HG02981 (cell line): ENCODE results near the gene KIF9.
"Not testable (repeated sequence)": the region's sequence is repeated elsewhere in the genome, so short reads cannot be mapped to it uniquely, and the experiment has no call there.

ENCODE experiments used
- ATAC-seq: cut with Tn5 transposase; IDR thresholded peaks from one replicate; pipeline ENCODE4 v1.9.1; 2021; ENCODE audit warnings: mild to moderate bottlenecking, moderate library complexity; ENCODE audit not compliant: unreplicated experiment

KIF9 gene

GRCh38 chr3:47282424-47283192 is at the start of gene KIF9, which contains the start of gene KLHL18:
Gene KIF9 (minus strand): TSS chr3:47282799. CDS start chr3:47277374, 5,425 bp downstream.
Gene KLHL18 (plus strand): TSS chr3:47282944. CDS start chr3:47282966, 22 bp downstream.
- ATAC-seq, result peak; percentile 70

- ATAC-seq, result no peak
These were observed 41.8 kb upstream of the KIF9 start for GRCh38 chr3:47324278-47324865.

GRCh38 chr3:47323431-47324277 is 41.1 kb upstream of the KIF9 start:
- ATAC-seq, result no peak

GRCh38 chr3:47319956-47320355 is 37.4 kb upstream of the KIF9 start:
- ATAC-seq, result no peak

- no peak for ATAC-seq
These were observed 36.3 kb upstream of the KIF9 start for GRCh38 chr3:47318916-47319315.

- ATAC-seq, result not testable (repeated sequence)
These were observed 33.6 kb upstream of the KIF9 start for GRCh38 chr3:47316151-47316550.

DNA sequence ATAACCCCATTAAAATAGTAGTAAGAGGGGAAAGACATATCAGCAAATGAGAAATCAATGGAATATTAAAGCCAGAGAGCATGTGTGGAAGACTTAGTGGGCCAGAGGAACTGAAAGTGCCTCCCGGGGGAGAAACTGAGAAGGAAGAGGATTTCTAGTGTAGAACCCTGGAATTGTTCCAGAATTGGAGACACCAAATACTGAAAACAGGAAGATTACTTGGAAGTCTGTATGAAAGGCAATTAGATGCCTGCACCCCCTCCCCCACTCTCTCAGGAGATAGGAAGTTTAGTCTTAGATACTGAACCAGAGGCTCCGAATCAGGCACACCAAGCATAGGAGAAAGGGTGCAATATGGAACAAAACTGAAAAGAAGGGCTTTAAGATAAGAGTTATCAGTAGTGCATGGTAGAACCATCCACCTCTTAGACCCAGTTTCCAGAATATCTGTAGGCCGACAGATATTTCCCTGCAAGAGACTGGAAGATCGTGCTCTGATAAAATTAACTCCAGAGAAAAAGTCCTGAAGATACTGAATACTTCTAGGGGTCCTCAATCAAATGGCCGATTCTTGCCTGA is 32.6 kb upstream of the KIF9 start:
- ATAC-seq, result no peak

DNA sequence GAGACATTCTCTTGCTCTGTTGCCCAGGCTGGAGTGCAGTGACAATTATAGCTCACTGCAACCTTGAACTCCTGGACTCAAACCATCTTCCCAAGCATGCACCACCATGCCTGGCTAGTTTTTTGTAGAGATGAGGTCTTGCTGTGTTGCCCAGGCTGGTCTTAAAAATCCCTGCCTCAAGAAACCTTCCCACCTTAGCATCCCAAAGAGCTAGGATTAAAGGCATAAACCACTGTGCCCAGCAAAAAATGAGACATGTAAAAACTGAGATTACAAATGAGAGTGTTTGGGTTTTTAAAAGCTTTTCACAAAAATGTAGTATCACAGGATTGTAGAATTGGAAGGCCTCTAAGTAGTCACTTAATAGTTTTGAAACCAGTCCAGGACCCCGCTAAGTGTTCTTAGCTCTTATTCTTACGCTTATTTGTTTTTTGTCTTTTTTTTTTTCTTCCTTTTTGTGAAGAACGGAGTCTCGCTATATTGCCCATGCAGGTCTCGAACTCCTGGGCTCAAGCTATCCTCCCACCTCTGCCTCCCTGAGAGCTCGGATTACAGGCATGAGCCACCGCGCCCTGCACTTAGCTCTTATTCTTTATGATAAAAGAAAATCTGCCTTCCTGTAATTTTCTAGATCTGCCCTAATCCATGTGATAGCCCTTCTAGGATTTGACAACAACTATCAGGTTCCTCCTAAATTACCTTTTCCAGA is 31.6 kb upstream of the KIF9 start:
- ATAC-seq, result no peak

GRCh38 chr3:47313341-47314055 is 30.9 kb upstream of the KIF9 start:
- ATAC-seq, result no peak

DNA sequence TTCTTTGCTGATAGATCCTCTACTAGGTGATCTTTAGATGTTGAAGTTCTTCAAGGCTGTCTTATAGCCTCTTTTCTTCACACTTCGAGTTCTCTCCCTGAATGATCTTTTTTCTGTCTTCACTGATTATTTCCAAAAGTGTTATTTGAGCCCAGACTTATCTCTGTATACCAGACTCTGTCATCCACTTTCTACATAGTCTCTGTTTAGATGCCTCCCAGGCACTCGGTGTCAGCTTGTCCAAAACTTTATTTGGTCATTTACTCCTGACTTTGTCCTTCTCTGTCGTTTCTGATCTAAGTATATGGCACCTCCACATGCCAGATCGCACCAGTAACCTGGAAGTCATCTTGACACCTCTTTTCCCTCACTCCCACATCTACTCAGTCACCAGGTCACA is 27.8 kb upstream of the KIF9 start:
- ATAC-seq, result no peak

DNA sequence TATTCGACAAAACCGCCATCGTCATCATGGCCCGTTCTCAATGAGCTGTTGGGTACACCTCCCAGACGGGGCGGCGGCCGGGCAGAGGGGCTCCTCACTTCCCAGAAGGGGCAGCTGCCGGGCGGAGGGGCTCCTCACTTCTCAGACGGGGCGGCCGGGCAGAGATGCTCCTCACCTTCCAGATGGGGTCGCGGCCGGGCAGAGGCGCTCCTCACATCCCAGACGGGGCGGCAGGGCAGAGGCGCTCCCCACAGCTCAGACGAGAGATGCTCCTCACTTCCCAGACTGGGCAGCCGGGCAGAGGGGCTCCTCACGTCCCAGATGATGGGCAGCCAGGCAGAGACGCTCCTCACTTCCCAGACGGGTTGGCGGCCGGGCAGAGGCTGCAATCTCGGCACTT is 26.6 kb upstream of the KIF9 start:
- not testable (repeated sequence) for ATAC-seq

DNA sequence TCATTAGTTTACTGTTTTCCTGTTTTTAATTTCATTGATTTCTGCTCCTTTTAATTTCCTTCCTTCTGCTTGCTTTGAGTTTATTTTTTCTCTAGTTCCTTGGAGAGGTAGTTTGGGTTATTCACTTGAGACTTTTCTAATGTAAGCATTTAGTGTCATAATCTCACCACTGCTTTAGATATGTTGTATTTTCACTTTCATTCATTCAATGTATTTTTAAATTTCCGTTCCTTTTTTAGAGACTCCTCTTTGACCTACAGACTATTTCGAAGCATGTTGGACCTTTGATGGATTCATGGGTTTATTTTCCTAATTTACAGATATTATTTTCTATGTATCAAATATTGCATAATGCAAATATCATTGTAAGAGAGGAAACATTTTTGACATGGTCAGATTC is 23.4 kb upstream of the KIF9 start:
- ATAC-seq, result no peak

DNA sequence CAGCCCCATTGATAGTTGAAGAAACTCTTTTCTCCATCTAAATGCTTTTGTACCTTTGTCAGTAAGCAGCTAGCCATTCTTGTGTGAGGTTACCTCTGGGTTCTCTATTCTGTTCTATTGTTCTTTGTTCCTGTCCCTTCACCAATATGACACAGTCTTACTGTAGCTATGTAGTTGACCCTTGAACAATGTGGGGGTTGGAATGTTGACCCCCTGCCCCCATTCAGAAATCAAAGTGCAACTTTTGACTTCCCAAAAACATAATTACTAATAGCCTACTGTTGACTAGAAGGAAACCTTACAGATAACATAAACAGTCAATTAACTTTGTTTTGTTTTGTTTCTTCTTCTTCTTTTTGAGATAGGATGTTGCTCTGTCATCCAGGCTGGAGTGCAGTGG is 18.9 kb upstream of the KIF9 start:
- ATAC-seq, result no peak

GRCh38 chr3:47299381-47300318 is 17.1 kb upstream of the KIF9 start:
- no peak for ATAC-seq

- no peak for ATAC-seq
These were observed 15.8 kb upstream of the KIF9 start for GRCh38 chr3:47298439-47298838.

GRCh38 chr3:47296562-47297302 is 14.1 kb upstream of the KIF9 start:
- ATAC-seq, result no peak

- no peak for ATAC-seq
These were observed 13.4 kb upstream of the KIF9 start for GRCh38 chr3:47295976-47296375.

DNA sequence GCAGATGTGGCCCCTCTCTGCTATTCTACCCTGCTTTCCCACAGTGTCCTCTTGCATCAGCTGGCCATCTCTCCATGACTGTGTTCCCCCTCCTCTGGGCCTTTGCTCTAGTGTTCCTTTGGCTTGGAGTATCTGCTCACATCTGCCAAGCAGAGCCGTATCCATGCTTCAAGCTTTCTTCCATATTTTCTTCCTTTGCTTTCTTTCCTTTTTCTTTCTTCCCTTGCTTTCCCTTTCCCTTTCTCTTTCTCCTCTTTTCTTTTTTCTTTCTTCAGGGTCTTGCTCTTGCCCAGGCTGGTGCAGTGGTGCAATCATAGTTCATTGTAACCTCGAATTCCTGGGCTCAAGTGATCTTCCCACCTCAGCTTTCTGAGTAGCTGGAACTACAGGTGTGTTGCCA is 12.7 kb upstream of the KIF9 start:
- ATAC-seq, result no peak
